ENCODE data around the gene RPS6KB2.
A peak's percentile ranks its signal among the peaks of the same experiment; 100 is the strongest.

Gene RPS6KB2

DNA sequence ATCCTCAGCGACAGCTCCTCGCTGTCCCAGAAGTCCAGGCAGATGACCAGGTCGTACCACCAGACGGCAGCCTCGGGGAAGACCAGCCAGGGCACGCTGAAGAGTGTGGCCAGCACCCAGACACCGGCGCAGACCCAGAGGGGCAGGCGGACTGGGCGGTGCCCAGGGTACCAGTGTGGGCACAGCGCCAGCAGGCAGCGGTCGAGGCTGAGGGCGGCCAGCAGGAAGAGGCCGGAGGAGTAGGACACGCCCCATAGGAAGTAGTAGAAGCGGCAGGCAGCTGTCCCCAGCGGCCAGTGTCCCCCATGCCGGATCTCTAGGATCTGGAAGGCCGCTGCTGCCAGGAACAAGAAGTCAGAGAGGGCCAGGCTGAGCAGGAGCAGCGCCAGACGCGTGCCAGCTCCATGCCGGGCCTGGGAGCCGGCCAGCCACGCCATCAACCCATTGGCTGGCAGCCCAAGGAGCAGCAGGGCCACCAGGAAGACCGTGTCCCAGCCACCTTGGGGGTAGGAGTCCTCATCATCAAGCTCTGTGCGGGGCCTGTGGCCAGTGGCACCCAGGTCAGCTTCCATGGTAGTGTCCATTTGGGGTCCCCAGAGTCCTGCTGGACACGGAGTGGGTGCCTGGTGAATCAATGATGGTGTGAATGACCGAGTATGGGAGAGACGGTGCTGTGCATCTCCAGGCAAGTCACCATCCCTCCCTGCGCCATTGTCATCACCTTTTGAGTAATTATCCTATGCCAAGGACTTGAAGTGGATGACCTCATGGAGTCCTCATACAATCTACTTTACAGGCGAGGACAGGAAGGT is 24.1 kb downstream of the RPS6KB2 start, which contains the start of gene GPR152:
TSS of gene GPR152 (minus strand) at position 589 of the 812 bp plus-strand sequence. CDS start at position 584, 5 bp downstream.
- Histone ChIP-seq H3K18ac (ENCODE audit: low read length) (peak within 1 kb of the TSS; percentile 66), H3K4me3 (ENCODE audit: low read length in 2 of 2) (no peak within 1 kb of the TSS), H3K4me1 (ENCODE audit: control insufficient read depth in 2 of 2, insufficient read depth in 1 of 2, low read depth in 1 of 2, low read length in 2 of 2) (peaks cover 5 to 15% of the 10 kb centered on the region in 2 donors), H3K4me2 (ENCODE audit: insufficient read depth, low read length, poor library complexity, severe bottlenecking) (no peak within 1 kb of the TSS), H4K8ac (ENCODE audit: low read depth, low read length) (peak within 1 kb of the TSS; percentile 76), H3K27ac (replicated peaks; ENCODE audit: low read length) (no peak within 1 kb of the TSS), H2AFZ (ENCODE audit: low read length) (peak within 1 kb of the TSS; percentile 69), H3K36me3 (replicated peaks in 1 of 2; ENCODE audit: control insufficient read depth in 2 of 2, insufficient read depth in 2 of 2, low read length in 2 of 2) (no peaks in the 10 kb centered on the region), H4K91ac (ENCODE audit: low read depth, low read length, poor library complexity) (no peak within 1 kb of the TSS), H3K27me3 (ENCODE audit: control insufficient read depth in 3 of 3, insufficient read depth in 3 of 3, low read depth in 1 of 3, low read length in 3 of 3) (no peaks in the 10 kb centered on the region), H3K9me3 (replicated peaks in 1 of 2; ENCODE audit: control insufficient read depth in 2 of 2, insufficient read depth in 1 of 2, low read depth in 1 of 2, low read length in 2 of 2) (no peaks in the 10 kb centered on the region), H3K14ac (ENCODE audit: low read length) (peak within 1 kb of the TSS; percentile 76), H3K23ac (ENCODE audit: low read depth, low read length, poor library complexity) (peak within 1 kb of the TSS; percentile 66), H2AK5ac (ENCODE audit: low read depth, low read length) (peak within 1 kb of the TSS; percentile 86), H2BK15ac (ENCODE audit: low read length) (peak within 1 kb of the TSS; percentile 72), H3K9ac (ENCODE audit: low read depth, low read length, poor library complexity) (peak within 1 kb of the TSS; percentile 54), H2BK120ac (ENCODE audit: low read depth, low read length) (no peak within 1 kb of the TSS), H2BK5ac (ENCODE audit: low read length) (peak within 1 kb of the TSS; percentile 76), H2BK12ac (ENCODE audit: low read length) (peak within 1 kb of the TSS; percentile 51), H3K79me1 (ENCODE audit: low read depth, low read length) (no peaks in the 10 kb centered on the region), H3K4ac (ENCODE audit: low read length) (no peak within 1 kb of the TSS)
- no peak for DNase-seq (ENCODE audit: low spot score)
- no CpG with 5 or more reads among the region's 33 CpGs for WGBS, 2 donors (ENCODE audit: extremely low coverage in 2 of 2, insufficient read length in 2 of 2, insufficient replicate concordance in 1 of 2)

DNA sequence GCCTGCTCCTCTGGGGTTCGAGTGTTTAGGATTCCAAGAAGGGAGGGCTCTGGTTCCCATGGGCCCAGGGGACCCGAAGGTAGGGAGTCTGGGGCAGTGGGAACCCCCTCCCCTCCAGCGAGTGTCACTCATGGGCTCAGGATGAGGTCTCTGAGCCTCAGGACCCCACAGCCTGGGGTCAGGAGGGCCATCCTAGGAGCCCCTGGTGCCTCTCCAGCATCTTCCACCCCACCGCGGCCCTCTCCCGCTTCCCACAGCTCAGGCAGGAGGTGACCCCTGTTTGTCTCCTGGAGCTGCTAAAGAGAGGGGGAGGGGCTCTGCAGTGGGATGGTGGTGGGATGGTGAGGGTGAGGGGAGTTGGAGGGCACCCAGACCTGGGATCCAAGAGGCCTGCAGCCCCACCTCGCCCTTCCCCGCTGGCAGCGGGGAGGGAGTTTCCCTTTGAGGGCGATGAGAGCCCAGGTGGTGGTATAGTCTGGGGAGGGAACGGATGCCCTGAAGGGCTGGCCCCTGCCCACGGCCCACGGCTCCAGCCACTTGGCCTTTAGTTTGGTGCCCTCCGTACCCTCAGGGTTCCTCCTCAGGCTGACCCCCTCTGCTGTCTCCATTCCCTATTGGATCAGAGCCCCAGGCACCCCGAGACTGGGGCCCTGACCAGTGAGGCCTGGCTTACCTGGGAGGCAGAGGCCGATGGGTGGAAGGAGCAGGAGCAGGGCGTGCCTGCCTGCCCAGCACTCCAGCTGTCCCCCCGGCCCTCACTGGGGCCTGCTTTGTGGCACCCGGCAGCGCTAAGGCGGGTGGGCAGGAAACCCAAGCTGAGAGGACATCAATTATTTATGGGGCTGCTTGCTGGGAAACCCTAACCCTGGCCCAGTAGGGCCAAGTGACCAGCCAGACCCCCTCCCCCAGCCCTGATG is 25.8 kb downstream of the RPS6KB2 start:
- no CpG with 5 or more reads among the region's 21 CpGs for WGBS, 2 donors (ENCODE audit: extremely low coverage in 2 of 2, insufficient read length in 2 of 2, insufficient replicate concordance in 1 of 2)
- H3K18ac ChIP-seq (ENCODE audit: low read length), result no peak overlapping the region

DNA sequence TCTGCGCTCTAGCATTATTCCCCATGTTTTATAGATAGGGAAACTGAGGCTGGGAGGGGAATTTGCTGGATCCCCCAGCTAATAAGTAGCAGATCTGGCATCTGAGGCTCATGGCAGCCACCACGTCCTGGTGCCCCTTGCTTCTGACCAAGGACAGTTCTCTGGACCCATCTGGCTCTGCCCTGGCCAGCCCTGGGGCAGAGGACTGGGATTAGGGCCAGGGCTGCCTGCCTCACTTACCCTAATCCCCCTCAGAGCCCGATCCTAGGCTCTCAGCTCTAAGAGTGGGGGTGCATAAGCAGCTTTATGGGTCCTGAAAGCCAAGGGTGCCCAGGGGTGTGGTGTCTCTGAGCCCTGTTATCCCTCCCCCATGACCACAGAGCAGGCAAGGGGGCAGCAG is 26.8 kb downstream of the RPS6KB2 start, which contains the start of gene CABP4:
TSS of gene CABP4 (plus strand) at position 301 of the 400 bp plus-strand sequence. CDS start at position 371, 70 bp downstream.
- Histone ChIP-seq H3K4ac (ENCODE audit: low read length) (no peak within 1 kb of the TSS), H3K27me3 (ENCODE audit: control insufficient read depth in 3 of 3, insufficient read depth in 3 of 3, low read depth in 1 of 3, low read length in 3 of 3) (no peaks in the 10 kb centered on the region), H2BK120ac (ENCODE audit: low read depth, low read length) (no peak within 1 kb of the TSS), H4K8ac (ENCODE audit: low read depth, low read length) (no peak within 1 kb of the TSS), H3K9ac (ENCODE audit: low read depth, low read length, poor library complexity) (no peak within 1 kb of the TSS), H4K91ac (ENCODE audit: low read depth, low read length, poor library complexity) (no peak within 1 kb of the TSS), H3K23ac (ENCODE audit: low read depth, low read length, poor library complexity) (no peak within 1 kb of the TSS), H2AK5ac (ENCODE audit: low read depth, low read length) (peak within 1 kb of the TSS; percentile 82), H3K4me1 (ENCODE audit: control insufficient read depth in 2 of 2, insufficient read depth in 1 of 2, low read depth in 1 of 2, low read length in 2 of 2) (peaks cover 5 to 13% of the 10 kb centered on the region in 2 donors), H3K14ac (ENCODE audit: low read length) (no peak within 1 kb of the TSS), H3K4me3 (ENCODE audit: low read length in 2 of 2) (no peak within 1 kb of the TSS), H3K79me1 (ENCODE audit: low read depth, low read length) (peaks cover 2% of the 10 kb centered on the region), H2AFZ (ENCODE audit: low read length) (peak within 1 kb of the TSS; percentile 45), H3K4me2 (ENCODE audit: insufficient read depth, low read length, poor library complexity, severe bottlenecking) (no peak within 1 kb of the TSS), H3K9me3 (replicated peaks in 1 of 2; ENCODE audit: control insufficient read depth in 2 of 2, insufficient read depth in 1 of 2, low read depth in 1 of 2, low read length in 2 of 2) (no peaks in the 10 kb centered on the region), H3K27ac (replicated peaks; ENCODE audit: low read length) (no peak within 1 kb of the TSS), H3K18ac (ENCODE audit: low read length) (peak within 1 kb of the TSS; percentile 57), H2BK15ac (ENCODE audit: low read length) (peak within 1 kb of the TSS; percentile 56), H2BK12ac (ENCODE audit: low read length) (peak within 1 kb of the TSS; percentile 30), H3K36me3 (replicated peaks in 1 of 2; ENCODE audit: control insufficient read depth in 2 of 2, insufficient read depth in 2 of 2, low read length in 2 of 2) (no peaks in the 10 kb centered on the region), H2BK5ac (ENCODE audit: low read length) (peak within 1 kb of the TSS; percentile 21)
- DNase-seq (ENCODE audit: low spot score), result no peak
- WGBS, 2 donors (ENCODE audit: extremely low coverage in 2 of 2, insufficient read length in 2 of 2, insufficient replicate concordance in 1 of 2), result no CpG with 5 or more reads among the region's 3 CpGs

More for the DNA sequence above, 25.8 kb downstream of the RPS6KB2 start:
- Histone ChIP-seq H3K27ac (replicated peaks; ENCODE audit: low read length) (no peak overlapping the region), H3K4me1 (ENCODE audit: control insufficient read depth in 2 of 2, insufficient read depth in 1 of 2, low read depth in 1 of 2, low read length in 2 of 2) (peaks cover 5 to 15% of the 10 kb centered on the region in 2 donors), H3K4ac (ENCODE audit: low read length) (no peak overlapping the region), H3K36me3 (replicated peaks in 1 of 2; ENCODE audit: control insufficient read depth in 2 of 2, insufficient read depth in 2 of 2, low read length in 2 of 2) (no peaks in the 10 kb centered on the region), H2BK120ac (ENCODE audit: low read depth, low read length) (no peak overlapping the region), H3K9me3 (replicated peaks in 1 of 2; ENCODE audit: control insufficient read depth in 2 of 2, insufficient read depth in 1 of 2, low read depth in 1 of 2, low read length in 2 of 2) (no peaks in the 10 kb centered on the region), H2AFZ (ENCODE audit: low read length) (no peak overlapping the region), H2BK15ac (ENCODE audit: low read length) (peak overlapping the region; percentile 15), H2AK5ac (ENCODE audit: low read depth, low read length) (peak overlapping the region; percentile 82), H3K4me3 (ENCODE audit: low read length in 2 of 2) (no peak overlapping the region), H3K23ac (ENCODE audit: low read depth, low read length, poor library complexity) (no peak overlapping the region), H3K4me2 (ENCODE audit: insufficient read depth, low read length, poor library complexity, severe bottlenecking) (no peak overlapping the region), H4K91ac (ENCODE audit: low read depth, low read length, poor library complexity) (no peak overlapping the region), H3K27me3 (ENCODE audit: control insufficient read depth in 3 of 3, insufficient read depth in 3 of 3, low read depth in 1 of 3, low read length in 3 of 3) (no peaks in the 10 kb centered on the region), H2BK12ac (ENCODE audit: low read length) (no peak overlapping the region), H3K14ac (ENCODE audit: low read length) (no peak overlapping the region), H2BK5ac (ENCODE audit: low read length) (peak overlapping the region; percentile 21), H3K9ac (ENCODE audit: low read depth, low read length, poor library complexity) (no peak overlapping the region), H3K79me1 (ENCODE audit: low read depth, low read length) (peaks cover 2% of the 10 kb centered on the region), H4K8ac (ENCODE audit: low read depth, low read length) (no peak overlapping the region)
- no peak for DNase-seq (ENCODE audit: low spot score)
